ENCODE results near the gene ADAMTS14.
A peak's percentile ranks its signal among the peaks of the same experiment; 100 is the strongest.
"Not testable (repeated sequence)": the region's sequence is repeated elsewhere in the genome, so short reads cannot be mapped to it uniquely, and the experiment has no call there.

Gene ADAMTS14

DNA sequence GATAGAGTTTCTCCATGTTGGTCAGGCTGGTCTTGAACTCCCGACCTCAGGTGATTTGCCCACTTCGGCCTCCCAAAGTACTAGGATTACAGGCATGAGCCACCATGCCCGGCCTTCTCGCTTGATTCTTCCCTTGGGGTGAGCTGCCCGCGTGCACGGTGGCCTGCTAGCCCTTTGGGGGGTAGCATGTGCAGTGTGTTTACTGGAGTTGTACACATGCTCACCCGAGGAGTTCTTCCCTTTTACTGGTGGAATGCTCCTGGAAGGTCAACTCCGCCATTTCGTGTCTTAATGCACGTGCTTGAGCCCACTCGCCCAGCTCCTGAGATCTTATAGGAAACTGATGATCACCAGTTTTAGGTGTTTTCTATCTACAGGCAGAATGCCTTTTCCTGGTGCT is 17.0 kb upstream of the ADAMTS14 start:
- FAIRE-seq (no peak), DNase-seq (ENCODE audit: low spot score) (no peak)

DNA sequence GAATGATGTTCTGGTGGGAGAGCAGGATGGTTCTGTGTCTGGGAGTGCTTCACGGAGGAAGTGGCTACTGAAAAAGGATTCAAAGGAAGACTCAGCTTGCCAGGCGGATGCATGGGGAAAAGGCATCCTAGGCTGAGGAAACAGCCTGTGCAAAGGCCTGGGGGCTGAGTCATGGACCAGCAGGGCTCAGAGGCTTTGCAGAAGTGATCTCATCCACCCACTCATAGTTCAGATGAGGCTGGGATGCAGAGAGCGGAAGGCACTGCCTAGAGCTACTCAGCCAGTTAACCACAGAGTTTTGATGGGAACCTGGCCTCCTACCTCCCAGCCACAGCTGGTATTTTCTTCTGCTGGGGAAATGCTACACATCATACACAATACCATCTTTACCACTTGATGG is 15.8 kb upstream of the ADAMTS14 start:
- DNase-seq (ENCODE audit: low spot score) (peak; percentile 97), FAIRE-seq (peak; percentile 97)

DNA sequence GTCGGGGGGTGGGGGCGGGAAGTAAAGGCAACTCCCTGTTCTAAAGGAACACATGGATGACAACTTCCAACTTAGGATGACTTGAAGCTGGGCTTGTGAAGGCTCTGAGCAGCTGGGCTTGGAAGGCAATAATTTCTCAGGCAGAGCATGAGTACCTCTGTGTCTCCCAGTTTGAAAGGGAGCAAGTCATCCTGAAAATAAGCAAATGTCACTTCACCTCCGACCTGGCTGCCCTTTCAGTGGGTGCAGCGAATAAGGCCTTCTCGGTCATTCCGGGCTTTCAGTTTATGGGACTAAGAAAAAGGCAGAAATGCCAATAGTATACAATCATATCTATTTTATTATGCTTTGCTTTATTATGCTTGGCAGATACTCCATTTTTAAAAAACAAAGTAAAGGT is 15.3 kb upstream of the ADAMTS14 start:
- FAIRE-seq (no peak), DNase-seq (ENCODE audit: low spot score) (no peak)

- DNase-seq (ENCODE audit: low spot score), result no peak
- no peak for FAIRE-seq
These were observed 13.6 kb upstream of the ADAMTS14 start for GRCh38 chr10:70658582-70659136.

- DNase-seq (ENCODE audit: low spot score) (no peak), FAIRE-seq (no peak)
These were observed 13.0 kb upstream of the ADAMTS14 start for GRCh38 chr10:70659306-70659705.

- DNase-seq (ENCODE audit: low spot score) (no peak), FAIRE-seq (no peak)
These were observed 11.6 kb upstream of the ADAMTS14 start for GRCh38 chr10:70660722-70661121.

- FAIRE-seq (peak; percentile 40), DNase-seq (ENCODE audit: low spot score) (no peak)
These were observed 10.5 kb upstream of the ADAMTS14 start for GRCh38 chr10:70661623-70662361.

DNA sequence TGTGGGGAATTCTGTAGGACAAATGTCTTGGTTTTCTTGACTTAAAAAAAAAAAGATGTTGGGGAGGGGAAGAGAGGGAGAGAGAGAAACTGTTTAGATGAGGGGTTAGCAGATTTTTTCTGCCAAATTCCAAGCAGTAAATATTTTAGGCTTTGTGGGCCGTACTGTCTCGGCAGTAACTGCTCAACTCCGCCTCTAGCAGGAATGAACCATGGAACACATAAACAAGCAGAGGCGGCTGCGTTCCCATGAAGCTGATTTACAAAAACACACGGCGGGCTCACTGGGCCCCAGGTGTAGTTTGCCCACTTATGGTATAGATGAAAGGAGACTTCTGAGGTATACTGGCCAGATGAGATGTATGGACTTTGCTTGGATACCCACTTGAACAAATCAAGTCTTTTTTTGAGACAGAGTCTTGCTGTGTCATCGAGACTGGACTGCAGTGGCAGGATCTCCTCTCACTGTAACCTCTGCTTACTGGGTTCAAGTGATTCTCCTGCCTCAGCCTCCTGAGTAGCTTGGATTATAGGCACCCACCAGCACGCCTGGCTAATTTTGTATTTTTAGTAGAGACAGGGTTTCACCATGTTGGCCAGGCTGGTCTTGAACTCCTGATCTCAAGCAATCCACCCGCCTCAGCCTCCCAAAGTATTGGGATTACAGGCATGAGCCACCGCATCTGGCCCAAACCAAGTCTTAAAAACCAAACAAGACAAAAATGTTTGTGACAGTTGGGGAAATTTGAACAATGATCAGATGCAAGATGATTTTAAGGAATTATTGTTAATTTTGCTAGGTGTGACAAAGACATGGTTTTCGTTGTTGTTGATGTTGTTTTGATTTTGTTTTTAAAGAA is 9.7 kb upstream of the ADAMTS14 start:
- FAIRE-seq, result no peak
- DNase-seq (ENCODE audit: low spot score), result no peak

DNA sequence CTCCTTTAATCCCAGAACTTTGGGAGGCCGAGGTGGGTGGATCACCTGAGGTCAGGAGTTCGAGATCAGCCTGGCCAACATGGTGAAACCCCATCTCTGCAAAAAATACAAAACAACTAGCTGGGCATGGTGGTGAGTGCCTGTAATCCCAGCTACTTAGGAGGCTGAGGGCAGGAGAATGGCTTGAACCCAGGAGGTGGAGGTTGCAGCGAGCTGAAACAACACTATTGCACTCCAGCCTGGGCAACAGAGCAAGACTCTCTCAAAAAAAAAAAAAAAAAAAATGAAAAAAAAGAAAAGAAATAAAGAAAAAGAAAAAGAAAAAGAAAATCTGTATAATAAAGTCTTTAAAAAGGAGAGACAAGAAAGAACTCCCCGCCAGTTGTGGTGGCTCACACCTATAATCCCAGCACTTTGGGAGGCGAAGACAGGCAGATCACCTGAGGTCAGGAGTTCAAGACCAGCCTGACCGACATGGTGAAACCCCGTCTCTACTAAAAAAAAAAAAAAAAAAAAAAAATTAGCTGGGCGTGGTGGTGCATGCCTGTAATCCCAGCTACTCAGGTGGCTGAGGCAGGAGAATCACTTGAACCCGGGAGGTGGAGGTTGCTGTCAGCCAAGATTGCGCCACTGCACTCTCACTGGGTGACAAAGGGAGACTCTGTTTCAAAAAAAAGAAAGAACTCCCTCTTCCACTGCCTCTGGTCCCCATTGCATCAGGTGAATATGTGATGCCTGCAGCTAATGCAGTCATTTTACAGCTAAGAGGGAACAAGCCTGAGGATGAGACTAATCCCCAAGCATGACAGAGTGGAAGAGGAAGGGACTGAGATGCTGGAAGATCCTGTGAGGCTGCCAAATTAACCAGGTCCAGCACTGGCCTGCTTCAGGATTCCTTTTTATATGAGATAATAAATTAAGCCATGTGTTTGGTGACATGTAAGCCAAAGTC is 8.6 kb upstream of the ADAMTS14 start:
- FAIRE-seq; DNase-seq (ENCODE audit: low spot score): not testable (repeated sequence)

DNA sequence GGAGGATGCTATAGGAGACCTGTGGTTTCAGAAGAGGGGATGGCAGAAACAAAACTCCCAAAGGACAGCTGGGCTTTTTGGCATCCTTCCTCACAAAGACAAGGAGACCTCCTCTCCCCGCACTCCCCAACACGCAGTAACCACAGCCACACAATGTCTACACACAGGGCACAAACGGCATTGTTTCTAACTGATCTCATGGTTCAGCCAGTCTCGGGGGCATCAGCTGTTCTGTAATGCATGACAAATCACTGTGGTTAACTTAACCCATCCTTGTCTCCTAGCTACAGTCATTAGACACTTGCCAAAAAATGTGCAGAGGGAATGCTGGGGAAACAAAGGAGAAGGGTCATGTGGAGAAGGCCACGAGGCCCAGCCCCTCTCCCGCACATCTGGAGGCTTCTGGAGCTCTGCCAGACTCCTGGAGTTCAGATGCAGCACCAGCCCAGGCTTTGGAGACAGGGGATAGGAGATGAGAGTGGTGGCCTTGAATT is 7.6 kb upstream of the ADAMTS14 start:
- DNase-seq (ENCODE audit: low spot score), result peak; percentile 95
- FAIRE-seq, result peak; percentile 98

GRCh38 chr10:70666960-70667798 is 5.1 kb upstream of the ADAMTS14 start:
- DNase-seq (ENCODE audit: low spot score), result no peak
- FAIRE-seq, result no peak

- not testable (repeated sequence) for DNase-seq (ENCODE audit: low spot score); FAIRE-seq
These were observed 4.5 kb upstream of the ADAMTS14 start for GRCh38 chr10:70667818-70668217.

GRCh38 chr10:70668454-70668970 is 3.8 kb upstream of the ADAMTS14 start:
- DNase-seq (ENCODE audit: low spot score) (no peak), FAIRE-seq (no peak)

DNA sequence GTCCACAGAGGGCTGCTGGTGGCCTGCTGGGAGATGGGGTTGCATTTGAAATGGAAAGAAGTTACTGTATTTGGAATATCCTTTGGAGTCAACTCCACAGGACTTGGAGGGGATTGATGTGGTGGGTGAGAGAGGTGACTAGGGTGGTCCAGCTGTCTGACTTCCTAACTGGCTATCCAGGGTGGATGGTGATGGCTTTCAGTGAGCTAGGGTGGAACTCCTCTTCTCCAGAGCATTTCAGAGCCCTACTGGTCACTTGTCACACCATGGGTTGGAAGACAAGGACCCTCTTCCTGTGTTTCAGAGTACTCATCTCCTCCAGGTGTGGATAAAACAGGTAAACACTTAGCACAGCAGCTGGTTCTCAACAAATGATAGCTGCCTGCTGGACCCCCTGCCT is 3.3 kb upstream of the ADAMTS14 start:
- DNase-seq (ENCODE audit: low spot score), result no peak
- FAIRE-seq, result no peak

DNA sequence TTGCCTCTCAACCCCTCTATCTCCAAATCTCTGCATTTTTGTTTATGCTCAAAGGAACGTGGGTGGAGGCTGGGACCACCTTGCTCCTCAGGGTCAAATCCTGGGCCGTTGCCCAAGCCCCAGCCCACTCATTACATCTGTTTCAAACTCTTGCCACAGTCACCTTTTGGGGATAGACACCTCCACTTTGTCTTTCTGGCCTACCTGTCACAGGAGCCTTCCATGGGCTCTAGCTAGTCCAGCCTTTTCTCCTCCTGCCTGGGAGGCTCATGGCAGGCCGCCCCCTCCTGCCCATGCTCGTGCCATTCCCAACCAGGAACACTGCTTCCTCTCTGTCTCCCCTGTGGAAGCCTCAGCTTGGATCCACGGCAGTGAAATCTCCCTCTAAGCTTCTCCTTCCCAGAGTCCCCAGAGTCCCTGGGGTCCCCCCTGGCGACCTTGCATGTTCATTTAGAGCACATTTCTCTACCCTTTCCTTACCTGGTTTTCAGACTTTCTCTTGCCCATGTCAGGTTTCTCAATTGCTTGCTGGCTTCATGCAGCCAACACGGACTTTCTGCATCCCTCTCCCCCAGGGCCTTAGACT is 2.5 kb upstream of the ADAMTS14 start:
- no peak for DNase-seq (ENCODE audit: low spot score)
- no peak for FAIRE-seq

GRCh38 chr10:70671619-70672164 is 614 bp upstream of the ADAMTS14 start:
- FAIRE-seq, result no peak

GRCh38 chr10:70673043-70673928 is 980 bp downstream of the ADAMTS14 start:
- FAIRE-seq, result peak; percentile 87
- DNase-seq (ENCODE audit: low spot score), result peak; percentile 87

More at GRCh38 chr10:70671619-70672164, 614 bp upstream of the ADAMTS14 start:
- no peak for DNase-seq (ENCODE audit: low spot score)

Data from urothelium cell line (cell line).